Fibroblast of the conjunctiva (primary cell): ENCODE measurements around the gene CEP290.

Experiments used
- DNase-seq: peaks from one replicate; pipeline ENCODE4 v3.0.0-alpha.2; 2010; ENCODE audit warnings: low read depth

Gene CEP290, protein sequence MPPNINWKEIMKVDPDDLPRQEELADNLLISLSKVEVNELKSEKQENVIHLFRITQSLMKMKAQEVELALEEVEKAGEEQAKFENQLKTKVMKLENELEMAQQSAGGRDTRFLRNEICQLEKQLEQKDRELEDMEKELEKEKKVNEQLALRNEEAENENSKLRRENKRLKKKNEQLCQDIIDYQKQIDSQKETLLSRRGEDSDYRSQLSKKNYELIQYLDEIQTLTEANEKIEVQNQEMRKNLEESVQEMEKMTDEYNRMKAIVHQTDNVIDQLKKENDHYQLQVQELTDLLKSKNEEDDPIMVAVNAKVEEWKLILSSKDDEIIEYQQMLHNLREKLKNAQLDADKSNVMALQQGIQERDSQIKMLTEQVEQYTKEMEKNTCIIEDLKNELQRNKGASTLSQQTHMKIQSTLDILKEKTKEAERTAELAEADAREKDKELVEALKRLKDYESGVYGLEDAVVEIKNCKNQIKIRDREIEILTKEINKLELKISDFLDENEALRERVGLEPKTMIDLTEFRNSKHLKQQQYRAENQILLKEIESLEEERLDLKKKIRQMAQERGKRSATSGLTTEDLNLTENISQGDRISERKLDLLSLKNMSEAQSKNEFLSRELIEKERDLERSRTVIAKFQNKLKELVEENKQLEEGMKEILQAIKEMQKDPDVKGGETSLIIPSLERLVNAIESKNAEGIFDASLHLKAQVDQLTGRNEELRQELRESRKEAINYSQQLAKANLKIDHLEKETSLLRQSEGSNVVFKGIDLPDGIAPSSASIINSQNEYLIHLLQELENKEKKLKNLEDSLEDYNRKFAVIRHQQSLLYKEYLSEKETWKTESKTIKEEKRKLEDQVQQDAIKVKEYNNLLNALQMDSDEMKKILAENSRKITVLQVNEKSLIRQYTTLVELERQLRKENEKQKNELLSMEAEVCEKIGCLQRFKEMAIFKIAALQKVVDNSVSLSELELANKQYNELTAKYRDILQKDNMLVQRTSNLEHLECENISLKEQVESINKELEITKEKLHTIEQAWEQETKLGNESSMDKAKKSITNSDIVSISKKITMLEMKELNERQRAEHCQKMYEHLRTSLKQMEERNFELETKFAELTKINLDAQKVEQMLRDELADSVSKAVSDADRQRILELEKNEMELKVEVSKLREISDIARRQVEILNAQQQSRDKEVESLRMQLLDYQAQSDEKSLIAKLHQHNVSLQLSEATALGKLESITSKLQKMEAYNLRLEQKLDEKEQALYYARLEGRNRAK (N-terminal part only)

DNA sequence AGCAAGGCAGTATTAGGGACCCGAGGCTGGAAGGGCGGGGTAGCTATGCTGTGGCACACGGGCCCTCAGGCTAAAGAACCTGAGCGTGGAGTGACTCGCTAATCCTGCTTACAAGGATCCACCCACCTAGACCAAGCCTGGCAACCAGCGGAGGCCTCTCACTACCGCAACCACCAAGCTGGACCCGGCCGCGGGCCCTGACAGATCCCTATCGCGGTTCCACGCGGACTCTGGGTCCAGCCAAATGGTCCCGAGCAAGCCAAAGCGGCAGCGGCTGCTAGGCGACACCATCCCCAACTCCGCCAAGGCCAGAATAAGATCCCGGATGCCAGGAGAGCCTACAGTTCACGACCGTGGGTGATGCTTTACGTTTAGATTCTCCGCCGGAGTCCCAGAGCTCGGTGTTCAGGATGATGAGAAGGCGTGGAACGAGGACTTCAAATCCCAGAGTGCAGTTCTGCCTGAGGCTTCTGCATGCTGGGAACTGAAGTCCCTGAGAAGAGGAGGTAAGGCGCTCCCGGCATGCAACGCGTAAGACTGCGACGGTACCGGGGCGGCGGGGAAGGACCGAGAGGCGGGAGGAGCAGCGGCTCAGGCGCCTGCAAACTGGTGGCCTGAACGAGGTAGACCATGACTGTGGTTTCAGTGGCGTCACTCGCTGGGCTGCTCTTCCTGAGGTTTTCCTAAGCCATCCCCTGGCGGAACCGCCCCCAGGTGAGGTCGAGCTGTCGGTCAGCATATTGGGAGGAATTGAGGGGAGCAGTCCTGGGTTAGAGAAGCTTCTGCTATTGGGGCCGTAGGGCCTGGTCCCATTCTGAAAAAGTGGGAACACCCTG is at the start of gene CEP290, which contains the start of gene TMTC3:
Gene CEP290 (minus strand): TSS at position 315 of the 836 bp plus-strand sequence. CDS start 781 bp downstream, outside the sequence.
Gene TMTC3 (plus strand): TSS at position 534 of the 836 bp plus-strand sequence. CDS start 6,009 bp downstream, outside the sequence.
- DNase-seq = peak; percentile 99

DNA sequence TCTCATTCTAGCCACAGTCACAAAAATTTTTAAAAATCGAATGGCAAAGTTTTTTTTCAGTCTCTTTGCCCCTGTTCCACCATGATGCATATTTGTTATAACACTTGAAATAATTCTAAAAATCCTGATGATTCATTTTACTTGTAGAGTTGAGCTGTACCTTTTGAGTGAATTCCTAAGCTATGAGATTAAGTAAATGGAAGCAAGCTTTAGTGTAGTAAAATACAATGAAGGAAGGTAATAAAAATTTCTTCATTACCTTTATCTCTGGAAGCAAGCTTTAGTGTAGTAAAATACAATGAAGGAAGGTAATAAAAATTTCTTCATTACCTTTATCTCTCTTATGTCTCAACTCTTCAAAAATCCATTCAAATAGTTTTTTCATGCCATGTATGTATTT is 46.3 kb upstream of the CEP290 start:
- DNase-seq = no peak

DNA sequence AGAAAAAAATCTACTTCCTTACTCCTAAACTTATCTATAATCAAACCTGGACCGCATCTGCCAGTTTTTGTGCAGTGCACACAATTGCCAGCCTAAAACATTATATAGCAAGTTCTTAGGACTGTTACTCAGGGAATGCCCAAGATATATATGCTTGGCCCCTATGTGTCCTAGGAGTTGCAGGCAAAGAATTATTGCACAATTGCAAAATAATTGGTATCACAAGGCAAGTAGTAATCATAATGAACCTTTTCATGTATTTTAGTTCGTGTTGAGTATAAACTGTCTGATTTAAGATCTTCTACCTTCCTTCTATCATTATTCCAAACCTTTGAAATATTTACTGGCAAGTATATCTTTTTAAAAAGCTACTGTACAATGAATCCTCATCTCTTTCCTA is 45.7 kb upstream of the CEP290 start:
- DNase-seq = no peak

DNA sequence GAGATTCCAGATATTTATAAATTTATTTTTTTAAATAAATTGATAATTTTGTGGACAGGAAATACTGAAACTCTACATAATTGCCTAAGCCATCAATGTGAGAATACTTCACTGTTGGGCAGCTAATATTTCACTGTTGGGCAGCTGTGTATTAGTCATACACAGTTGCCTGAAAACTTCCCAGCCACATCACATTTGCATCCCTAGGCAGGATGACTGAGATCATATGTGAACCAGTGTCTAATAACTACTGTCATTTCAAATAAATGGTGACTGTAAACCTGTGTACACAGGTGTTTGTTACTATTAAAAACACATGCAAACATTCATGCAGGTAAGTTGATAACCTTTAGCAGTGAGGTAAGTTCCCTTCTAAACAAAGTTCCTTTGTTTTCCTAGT is 44.1 kb upstream of the CEP290 start:
- peak; percentile 22 for DNase-seq

DNA sequence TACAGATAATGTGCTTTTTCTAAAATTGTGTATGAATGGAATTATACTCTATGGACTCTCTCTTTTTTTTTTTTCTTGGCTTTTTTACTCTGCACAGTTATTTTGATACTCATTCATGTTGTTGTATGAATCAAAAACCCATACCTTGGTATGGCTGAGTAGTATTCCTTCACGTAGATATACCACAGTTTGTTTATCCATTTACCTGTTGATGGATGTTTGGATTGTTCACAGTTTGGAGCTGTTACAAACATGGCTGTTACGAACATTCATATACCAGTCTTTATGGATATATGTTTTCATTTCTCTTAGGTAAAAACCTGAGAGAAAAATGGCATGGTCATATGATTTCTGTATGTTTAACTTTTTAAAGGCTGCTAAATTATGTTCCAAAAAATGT is 43.4 kb upstream of the CEP290 start:
- no peak for DNase-seq

DNA sequence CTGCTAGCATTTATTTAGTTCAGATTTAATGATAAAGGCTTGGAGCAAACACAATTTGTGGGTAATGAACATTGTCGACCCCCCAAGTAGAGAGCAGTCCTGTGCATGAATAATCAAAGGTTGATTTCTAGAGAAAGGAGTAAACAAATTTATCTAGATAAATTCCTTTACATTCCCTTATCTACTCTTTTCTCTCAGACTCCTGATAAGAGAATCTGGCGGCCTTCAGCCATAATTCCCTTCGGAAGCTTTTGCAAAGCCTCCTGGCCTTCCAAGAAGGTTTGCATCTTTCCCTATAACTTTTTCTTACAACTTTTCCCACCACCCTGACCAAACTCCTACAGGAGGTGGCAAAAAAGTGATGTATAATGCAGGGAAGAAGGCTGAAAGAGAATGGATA is 42.3 kb upstream of the CEP290 start:
- no peak for DNase-seq

DNA sequence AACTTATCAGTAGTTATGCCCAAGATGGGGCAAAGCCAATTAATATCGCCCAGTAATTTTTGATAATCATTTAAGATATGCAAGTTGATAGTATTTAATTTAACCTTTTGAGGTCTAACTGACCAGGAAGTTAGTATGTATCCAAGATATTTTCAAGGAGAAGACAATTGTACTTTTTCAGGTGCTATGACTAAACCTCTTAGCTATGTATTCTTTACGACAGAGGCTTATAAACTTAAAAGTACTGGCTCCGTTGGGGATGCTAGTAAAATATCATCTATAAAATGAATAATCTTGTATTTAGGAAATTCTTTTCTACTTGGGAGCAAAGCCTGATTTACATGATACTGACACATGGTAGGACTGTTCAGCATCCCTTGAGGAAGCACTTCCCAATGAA is 40.5 kb upstream of the CEP290 start:
- DNase-seq = no peak

DNA sequence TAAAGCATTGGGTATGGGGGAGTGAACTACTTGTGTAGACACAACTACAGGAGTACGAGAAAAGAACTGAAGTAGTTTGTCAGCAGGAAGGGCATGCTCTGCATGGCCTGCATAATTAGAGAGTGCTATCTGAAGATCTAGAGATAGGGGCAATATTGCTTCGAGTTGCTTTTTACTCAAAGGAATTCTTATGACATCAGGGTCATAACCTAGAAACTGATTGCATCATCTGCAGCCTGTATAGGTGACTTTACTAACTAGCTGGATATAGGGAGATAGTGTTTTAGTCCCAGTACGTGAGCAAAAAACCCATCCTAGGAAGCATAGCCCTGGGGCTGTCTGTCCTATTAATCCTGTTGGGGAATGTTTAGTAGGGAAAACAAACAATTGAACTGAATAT is 40.0 kb upstream of the CEP290 start:
- DNase-seq = no peak

DNA sequence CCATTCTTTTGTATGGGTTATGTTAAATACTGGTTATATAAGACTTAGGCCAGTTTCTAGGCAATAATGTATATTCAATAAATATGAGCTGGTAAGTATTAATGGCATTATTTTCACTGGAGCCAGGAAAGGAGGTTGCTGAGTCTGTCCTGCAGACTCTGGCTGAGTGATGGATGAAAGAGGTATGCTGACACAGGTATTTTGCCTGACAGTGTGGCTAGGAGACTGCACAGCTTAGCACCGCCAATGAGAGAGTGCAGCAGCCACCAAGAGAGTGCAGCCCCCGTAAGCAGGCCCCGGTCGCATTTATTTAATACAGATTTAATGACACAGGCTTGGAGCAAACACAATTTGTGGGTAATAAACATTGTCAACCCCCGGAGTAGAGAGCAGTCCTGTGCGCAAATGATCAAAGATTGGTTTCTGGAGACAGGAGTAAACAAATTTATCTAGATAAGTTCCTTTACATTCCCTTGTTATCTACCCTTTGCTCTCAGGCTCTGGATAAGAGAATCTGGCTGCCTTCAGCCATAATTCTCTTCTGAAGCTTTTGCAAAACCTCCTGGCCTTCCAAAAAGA is 37.6 kb upstream of the CEP290 start:
- no peak for DNase-seq

DNA sequence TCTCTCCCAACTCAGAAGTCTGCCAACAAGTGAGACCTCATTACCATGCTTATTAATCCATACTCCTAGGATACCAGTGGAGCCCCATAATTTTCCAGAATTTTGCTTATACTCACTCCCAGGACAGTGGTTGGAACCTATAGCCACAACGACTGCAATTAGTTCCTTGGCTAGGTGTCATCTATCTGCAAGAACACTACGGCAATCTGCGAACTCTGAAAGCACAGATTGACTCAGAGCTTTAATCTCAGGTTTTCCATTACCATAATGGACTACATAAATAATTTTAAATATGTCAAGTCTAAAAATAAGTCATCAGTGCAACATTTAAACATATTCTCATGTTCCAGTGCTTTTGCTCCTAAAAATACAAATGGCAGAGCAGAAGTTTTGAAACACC is 33.7 kb upstream of the CEP290 start:
- no peak for DNase-seq

DNA sequence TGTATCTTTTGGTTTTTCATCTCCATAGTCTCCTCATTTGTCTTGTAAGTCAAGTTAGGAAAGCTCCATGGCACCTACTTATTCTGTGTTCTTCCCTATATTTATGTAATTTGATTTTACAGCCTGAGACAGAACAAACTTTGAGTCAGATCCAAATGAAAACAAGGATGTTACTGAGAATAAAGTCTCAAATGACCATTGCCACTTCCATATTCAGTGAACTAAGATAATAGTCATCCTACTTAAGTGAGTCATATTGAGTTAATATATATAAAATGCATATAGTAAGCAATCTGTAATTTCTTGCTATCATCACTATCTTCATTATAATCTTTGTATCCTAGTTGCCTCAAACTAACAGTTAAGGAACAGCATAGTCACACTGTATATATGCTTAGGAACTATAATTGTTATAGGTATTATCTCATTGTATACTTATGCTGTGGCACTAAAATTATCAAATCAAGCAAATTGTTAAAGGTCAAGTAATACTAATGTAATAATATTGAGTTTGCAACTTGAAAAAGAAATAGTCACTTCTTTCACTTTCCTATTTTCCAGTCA is 31.0 kb upstream of the CEP290 start:
- DNase-seq = no peak

DNA sequence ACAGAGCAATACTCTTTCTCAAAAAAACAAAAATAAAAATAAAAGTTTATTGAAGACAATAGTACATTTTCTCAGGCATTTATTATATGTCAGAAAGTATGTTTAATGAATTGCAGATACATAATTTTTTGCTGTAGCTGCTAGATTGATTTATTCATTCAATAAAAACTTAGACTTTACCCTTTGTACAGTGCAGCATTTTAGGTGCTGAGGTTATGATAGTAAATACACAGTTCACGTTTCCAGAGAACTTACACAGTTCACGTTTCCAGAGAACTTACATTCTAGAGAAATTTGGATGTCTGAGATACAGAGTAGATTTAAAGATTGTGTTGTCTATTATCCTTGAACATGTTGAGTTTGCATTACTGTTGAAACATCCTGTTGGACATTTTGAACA is 25.5 kb upstream of the CEP290 start:
- no peak for DNase-seq

DNA sequence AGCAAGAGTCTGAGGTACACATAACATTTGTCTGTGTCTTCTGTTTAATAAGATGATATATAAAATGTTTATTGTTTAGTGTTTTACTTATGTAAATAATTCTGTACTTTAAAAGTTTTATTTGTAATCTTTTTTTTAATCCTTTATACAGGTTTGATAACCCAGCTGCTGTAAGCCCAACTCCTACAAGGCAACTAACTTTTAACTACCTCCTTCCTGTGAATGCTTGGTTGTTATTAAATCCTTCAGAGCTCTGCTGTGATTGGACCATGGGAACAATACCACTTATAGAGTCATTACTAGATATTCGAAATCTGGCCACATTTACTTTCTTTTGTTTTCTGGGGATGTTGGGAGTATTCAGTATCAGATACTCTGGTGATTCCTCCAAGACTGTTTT is 24.3 kb upstream of the CEP290 start:
- no peak for DNase-seq

DNA sequence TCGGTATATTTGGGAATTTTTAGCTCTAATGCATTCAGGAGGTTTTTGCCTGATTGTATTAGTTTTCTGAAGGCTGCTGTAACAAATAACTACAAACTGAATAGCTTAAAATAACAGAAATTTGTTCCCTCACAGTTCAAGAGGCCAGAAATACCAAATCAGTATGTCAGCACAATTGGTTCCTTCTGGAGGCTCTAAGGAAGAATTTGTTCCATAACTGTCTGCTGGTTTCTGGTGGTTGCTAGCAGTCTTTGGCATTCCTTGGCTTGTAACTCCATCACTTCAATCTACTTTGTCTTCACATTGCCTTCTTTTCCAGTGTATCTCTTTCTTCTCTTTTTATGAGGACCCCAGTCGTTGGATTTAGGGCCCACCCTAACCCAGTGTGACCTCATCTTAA is 21.5 kb upstream of the CEP290 start:
- no peak for DNase-seq

DNA sequence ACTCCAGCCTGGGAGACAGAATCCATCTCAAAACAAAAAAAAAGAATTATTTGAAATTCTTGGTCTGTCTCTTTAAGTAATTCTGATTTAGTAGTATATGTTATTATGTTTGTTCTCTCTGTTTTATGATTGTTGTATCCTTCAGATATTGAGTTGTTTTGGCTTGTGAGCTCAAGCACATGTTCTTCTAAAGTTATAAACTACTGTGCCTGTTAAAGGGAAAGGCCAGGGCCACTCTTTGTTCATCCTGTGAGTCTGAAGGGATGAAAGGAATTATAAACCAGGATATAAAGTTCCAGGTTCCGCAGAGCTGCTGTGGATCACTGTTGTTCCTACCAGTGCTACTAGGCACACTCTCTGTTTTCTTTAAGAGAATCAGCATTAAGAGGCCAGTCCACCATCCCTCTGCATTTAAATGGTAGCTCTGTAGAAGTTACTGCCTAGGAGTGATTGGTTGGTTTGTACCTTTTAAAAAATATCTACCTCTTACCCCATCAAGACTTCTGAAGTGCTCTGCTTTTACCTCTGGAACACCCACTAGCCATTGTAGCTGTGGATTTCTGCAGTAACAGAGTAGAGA is 14.3 kb upstream of the CEP290 start:
- DNase-seq = no peak

DNA sequence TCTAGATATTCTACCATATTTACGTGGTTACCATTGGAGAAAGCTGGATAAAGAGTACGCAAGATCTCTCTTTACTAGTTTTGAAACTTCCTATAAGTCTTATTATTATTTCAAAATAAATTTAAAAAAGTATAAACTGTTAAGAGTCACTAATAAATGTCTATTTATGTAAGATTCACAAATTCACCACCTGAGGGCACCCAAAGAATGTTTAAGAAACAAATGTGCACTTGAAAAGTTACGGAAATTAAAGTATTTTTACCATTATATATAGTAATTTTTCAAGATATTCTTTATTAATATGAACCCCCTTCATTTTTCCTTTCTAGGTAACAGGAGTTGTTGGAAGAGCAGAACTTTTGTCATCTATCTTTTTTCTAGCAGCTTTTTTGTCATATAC is 12.1 kb upstream of the CEP290 start:
- DNase-seq = peak; percentile 51

DNA sequence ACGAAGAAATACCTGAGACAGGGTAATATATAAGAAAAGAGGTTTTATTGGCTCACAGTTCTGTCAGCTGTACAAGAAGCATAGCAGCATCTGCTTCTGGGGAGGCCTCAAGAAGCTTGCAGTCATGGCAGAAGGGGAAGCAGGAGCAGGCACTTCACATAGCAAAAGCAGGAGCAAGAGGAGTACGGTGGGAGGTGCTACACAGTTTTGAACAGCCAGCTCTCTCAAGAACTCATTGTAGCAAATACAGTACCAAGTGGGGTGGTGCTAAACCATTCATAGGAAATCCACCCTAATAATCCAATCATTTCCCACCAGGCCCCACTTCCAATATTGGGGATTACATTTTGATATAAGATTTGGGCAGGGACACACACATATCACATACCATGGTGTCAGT is 8.2 kb upstream of the CEP290 start:
- DNase-seq = no peak

DNA sequence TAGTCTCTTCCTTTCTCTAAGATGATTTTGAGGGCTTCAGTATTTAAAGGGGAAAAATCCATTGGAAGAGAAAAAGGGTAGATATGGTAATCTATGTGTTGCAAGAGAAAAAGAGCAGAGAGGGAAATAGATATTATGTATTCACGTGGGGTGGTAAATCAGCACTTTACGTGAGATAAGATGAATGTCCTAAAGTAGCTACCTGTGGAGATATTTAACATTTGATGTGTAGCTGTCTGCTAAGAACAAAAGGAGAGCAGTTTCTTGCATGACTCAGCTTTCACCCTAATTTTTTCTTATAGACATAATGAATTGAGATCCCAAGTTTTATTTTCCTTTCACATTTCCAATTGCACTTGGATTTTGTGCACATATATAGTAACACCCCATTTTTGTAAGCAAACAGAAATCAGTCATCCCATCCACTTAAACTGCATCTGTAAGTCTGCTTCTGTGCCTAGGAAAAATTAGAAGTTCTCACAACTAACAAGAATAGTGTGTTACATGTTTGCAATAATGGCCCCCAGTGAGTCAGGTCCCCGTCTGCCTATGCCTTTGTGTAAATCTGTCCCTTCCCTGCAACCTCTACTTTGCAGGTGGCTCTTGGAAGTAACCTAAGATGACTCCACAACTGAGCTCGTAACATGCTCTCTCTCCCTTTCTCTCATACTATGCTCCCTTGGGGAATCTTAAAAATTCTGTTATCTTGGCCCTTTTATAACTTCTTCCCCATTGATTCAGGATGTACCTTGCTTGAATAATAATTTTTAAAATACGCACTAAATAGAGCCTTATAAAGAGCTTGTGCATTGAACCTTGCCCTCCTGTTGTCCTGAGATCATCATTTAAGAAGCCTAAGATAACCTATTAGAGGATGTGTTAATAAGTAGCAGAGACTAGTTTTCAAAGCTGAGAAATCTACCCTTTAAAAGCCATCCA is 3.9 kb upstream of the CEP290 start:
- DNase-seq = no peak
